ENCODE results near the gene GABBR2.
"Not testable (repeated sequence)": the region's sequence is repeated elsewhere in the genome, so short reads cannot be mapped to it uniquely, and the experiment has no call there.

The GABBR2 gene

DNA sequence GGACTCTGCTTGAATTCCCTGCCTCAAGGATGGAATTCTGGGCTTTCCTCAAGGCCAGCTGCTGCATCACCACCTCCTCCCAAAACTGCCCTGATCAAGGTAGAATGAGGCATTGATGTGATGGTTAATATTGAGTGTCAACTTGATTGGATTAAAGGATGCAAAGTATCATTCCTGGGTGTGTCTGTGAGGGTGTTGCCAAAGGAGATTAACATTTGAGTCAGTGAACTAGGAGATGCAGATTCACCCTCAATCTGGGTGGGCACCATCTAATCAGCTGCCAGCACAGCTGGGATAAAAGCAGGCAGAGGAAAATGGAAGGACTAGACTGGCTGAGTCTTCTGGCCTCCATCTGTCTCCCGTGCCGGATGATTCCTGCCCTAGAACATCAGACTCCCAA, 23.9 kb downstream of the GABBR2 start:
- not testable (repeated sequence) for DNase-seq

DNA sequence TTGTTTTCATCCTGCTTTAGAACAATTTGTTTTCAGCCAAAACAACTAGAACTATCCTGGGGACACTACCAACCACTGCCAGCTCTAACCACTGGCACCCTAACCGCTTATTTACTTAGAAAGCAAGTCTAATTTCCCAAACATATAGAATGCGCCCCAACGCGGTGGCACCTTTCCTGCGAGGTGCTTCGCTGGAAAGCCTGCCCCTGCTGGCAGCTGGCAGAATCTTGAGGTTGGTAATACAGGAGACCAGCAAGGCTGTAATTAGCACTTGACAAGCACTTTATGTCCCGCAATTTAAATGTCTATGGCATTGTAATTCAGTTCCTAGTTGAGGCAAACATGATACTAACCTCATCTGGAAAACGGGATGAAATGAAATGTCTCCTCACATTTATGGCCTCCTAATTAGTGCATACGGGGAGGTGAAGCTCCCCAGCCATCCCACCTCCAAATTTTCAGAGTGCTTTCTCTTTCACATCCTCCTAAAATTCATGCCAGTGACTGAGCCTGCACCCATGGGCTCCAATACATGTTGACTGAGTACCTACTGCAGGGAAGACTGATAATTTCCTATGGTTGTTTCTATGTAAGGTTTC, 30.4 kb downstream of the GABBR2 start:
- peak; percentile 4 for DNase-seq

DNA sequence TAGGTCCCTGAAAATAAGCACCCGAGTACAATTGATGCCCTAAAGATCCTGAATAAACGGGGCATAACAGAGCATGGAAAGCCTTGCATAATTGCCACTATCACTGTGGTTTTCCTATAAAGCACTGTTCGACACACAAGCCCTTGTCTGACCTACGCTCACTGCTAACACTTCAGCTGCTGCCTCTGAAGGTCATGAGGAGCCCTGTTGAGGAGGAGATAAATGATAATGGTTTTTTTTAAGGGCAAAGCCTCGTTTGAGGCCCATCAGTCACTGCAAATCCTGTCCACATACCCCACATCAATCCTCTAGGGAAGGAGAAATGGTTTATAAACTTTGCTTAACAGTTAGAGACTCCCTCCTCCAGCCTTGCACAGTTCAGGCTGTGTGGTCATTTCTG, 35.1 kb downstream of the GABBR2 start:
- DNase-seq = no peak

DNA sequence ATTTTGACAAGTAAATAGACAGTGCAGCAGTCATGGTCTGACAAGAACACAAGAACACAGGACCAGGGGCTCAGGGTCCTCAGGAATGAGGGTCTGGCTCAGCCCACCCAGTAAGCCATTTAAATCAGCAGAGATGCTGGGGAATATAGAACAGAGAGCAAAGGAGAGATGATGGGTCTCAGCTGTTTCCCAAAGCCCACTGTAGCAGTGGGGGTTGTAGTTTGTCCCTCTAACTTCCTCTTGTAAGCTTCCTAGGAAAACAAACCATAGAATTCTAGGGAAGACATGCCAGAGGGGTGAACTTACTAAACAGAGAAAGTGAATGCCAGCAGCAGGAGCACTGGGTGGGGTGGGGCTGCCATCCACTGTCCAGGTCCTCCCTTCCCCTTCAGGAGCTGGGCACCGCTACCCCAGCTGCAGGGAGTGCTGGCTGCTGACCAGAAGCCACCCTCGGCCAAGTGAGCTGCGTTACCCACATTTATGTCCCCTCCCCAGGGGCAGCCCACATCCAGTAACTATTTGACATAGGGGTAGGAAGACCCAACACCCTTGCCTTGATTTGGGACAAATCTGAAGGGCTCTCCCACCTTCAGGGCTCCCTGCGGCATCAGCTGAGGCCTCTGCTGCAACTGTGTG, 41.6 kb downstream of the GABBR2 start:
- no peak for DNase-seq

DNA sequence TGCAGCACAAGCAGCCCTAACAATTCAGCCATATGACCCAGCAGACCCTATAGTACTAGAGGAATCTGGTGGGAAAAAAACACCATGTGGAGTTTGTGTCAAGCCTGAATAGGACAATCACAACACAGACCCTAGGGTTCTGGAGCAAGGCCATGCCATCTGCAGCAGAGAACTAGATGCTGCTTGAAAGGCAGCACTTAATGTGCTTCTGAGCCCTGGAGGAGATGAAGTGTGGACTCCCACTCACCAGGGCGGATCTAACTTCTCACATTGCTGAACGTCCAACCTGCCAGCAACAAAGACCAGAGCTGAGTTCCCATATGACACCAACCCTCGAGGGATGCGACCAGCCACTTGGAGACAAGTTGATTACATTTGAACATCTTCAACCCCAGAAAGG, 43.2 kb downstream of the GABBR2 start:
- DNase-seq = no peak

DNA sequence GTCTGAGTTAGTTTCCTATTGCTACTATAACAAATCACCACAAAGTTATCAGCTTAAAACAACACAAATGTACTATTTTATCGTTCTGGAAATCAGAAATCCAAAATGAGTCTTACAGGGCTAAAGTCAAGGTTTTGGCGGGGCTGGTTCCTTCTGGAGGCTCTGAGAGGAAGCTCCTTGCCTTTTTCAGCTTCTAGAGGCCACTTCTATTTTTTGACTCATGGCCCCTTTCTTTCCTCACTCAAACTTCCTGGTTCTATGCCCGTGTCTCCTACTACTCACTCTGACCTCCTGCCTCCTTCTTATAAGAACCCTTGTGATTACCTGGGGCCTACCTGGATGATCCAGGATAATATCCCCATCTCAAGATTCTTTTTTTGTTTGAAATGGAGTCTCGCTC, 48.2 kb downstream of the GABBR2 start:
- DNase-seq = peak; percentile 28

DNA sequence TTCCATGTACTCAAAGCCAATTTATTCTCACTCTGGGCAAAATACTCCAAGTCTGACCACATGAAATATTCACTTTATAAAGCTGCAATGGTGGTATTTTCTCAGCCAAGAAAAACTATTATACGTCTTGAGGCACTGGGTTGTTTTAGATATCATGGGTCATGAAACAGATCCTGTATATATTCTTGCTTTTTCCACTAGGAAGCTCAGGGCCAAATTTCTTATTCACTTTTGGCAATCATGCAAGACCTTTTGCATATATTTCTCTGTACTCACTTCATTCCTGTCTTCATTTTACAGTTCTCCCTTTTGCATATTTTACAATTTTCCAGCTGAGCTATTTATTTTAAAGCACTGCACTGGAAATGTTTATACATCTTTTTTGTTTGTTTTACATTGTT, 49.8 kb downstream of the GABBR2 start:
- DNase-seq = no peak

DNA sequence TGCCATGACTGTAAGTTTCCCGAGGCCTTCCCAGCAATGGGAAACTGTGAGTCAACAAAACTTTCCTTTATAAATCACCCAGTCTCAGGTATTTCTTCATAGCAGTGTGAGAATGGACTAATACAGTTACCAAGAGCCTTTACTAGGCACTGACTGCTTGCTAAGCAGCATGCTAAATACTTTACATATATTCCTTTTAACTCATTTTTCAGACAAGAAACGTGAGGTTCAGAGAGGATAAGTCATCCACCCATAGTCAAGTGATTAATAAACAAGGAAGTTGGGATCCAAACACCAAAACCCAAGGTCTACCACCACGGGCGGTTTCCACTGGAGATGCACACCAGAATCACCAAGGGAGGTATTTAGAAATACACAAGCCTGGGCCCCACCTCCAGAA, 50.8 kb downstream of the GABBR2 start:
- no peak for DNase-seq

DNA sequence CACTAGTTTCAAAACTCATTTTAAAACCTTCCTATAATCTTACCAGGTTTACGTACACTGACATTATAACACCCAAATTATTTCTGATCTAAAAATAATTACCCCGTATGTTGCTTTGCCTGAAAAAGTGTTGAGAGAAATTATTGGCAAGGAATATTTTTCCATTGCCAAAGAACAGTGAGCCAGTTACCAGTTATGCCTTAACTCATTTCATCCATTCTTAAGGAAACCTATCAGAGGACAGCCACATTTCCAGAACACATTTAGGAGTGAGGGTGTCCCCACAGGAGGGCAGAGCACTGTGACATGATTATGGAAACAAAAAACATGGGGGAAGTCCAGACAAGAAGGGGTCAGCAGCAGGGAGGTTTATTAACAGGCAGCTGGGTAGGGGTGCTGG, 52.2 kb downstream of the GABBR2 start:
- no peak for DNase-seq

DNA sequence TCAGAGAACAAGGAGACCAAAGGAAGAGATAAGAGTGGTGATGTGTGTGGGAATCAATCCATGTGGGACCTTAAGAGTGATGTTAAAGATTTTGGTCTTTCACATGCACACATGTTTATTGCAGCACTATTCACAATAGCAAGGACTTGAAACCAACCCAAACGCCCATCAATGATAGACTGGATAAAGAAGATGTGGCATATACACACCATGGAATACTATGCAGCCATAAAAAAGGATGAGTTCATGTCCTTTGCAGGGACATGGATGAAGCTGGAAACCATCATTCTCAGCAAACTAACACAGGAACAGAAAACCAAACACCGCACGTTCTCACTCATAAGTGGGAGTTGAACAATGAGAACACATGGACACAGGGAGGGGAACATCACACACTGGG, 53.3 kb downstream of the GABBR2 start:
- not testable (repeated sequence) for DNase-seq

DNA sequence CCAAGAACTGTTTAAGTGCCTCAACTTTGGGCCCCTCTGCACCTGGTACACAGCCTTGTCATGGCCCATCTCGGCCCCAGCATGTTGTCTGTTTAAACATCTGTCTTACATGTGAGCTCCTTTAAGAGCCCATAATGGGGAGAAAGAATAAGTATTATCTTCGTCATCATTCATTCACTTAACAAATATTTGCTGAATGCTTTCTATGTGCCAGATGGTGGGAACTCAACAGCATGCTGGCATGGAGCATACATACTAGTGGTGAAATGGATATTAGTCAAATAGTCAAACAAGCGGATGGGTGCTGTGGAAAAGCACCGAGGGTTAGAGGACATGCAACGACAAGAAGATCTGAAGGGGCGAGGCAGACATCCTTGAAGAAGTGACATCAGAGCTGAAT, 54.5 kb downstream of the GABBR2 start:
- no peak for DNase-seq

DNA sequence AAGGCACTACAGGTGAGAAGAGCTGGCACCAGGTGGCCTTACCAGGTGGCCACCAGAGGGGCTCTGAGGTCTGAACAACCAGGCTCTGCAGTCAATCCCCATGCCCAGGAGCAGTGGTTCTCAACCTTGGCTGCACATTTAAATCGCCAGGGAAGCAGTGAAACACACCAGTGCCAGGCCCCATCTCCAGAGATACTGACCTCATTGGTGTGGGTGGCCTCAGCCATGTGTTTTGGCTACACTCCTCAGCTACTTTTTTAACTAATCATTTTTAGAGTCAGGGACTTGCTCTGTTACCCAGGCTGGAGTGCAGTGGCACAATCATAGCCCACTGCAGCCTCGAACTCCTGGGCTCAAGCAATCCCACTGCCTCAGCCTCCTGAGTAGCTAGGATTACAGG, 56.0 kb downstream of the GABBR2 start:
- DNase-seq = no peak

DNA sequence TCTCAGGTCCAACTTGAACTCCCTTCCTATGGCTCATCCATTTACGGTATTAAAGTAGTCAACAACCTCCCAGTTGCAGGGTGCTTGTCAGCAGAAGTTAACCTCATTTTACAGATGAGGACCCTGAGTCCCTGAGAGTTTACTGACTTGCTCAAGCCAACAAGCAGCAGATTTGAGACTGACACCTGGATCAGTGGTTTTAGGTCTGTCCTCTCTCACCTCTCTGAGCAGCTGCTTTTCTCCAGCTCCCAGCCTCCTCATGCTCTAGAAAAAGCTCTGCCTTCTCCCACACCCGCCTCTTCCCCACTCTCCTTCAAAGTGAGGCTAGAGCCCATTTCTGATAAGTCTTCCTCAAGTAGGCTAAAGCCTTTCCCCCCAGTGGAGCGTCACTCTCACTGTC, 56.4 kb downstream of the GABBR2 start:
- DNase-seq = no peak

DNA sequence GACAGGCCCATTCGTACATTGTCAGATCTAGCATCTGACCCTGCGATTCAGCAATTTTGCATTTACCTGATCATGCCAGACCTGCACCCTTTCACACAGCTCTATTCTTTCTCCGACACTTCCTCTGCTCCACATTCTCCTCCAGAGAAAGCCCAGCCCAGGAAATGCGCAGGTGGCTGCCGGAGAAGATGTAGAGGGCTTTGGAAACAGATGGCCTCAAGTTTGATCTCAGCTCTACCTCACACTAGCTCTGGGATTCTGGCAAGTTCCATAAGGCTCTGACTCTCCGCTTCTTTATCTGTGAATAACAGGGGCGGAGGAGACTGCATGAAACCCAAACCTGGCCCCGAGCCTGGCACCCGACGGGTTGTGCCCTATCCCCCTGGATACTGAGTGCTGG, 61.5 kb downstream of the GABBR2 start:
- no peak for DNase-seq

DNA sequence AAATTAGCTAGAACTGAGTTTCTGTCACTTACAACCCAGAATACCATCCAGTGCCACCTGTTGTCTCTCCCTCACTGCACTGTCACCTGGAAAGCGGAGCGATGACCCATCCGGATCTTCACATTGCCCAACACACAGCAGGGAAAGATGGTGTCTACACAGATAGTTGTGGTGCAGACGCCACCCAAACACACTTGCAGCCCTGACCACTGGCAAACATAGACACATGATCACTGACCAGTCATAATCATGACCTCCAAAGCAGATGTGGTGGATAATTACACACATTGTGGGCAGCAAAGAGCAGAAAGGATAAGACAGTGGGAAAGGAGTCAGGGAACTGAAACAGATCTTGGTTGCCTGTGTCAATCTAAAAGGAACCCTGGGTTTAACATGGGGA, 64.7 kb downstream of the GABBR2 start:
- DNase-seq = no peak

DNA sequence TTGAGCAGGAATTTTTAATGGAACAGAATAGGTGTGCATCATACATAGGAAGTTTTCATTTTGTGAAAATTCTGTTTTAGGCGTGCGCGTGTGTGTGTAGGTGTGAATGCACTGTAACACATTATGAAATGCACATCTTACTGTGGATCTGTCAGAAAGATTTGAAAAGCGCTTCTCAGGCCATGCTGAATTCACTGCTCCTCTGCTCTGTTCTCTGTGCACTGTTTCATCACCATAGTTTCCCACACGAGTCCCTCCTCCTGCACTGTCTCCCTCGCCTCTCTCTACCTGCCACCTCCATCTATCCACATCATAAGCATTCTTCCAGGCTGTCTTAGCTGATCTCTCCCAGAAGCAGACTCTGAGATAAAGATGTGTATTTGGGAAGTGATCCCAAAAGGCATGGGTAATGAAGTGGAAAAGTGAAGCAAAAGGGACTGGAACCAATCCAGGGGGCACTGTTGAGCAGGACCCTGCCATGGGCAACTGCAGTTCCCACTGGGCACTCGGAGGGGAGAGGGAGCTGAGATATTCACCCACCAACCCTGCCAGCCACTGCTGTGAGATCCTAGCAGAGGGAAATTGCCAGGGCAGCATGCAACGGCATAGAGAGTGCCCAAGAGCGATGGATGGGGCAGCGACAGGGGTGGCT, 65.9 kb downstream of the GABBR2 start:
- DNase-seq = no peak

DNA sequence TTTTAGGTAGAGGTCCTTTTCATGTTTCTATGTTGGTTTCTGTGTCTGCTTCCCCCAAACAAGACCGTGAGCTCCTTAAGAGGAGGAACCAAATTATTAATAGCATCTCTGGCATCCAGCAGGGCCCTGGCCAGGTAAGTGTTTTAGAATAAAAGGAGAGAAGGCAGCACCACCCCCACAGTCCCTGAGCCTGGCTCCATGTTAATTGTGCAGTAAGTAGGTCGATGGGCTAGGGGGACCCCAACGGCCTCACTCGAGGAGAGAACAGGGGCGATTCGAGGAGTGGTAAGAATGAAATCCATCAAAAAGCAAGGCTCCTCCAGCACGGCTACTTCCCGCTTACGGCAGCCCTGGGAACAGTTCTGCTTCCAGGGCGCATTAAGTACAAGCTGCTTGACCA, 67.0 kb downstream of the GABBR2 start:
- no peak for DNase-seq

DNA sequence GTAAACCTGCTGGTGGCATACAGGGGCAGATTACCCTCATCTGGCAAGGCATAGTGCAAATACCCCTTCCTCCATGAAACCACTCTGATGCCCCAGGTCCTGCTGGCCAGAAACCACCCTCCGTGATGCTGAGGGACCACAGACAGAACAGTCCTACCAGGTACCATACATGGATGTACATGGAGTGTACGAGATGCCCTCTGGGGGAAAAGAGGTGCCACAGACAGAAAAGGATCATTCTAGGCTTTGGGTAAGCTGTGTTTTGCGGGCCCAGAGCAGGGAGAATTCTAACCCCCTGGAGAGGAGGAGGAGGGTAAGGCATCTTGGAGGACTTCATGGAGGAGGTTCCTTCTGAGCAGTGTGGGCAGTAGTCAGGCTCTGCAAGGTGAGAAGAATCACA, 68.3 kb downstream of the GABBR2 start:
- no peak for DNase-seq

DNA sequence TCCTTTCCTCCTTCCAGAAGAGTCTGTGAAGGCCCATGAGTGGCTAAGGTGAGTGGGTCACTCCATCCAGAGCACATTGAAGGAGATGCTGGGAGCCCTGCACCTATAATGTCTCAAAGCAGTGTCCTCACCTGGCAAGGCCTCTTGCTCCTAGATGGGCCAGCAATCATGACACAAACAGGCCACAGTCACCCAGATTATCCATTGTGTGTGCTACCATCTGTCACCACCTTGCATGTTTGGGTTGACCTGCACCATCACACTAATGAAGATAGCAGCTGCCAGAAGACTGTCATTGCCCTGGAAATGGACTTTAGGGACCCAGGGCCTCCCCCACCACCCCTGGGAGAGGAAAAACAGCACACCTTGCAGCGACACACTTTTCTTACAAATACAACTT, 69.6 kb downstream of the GABBR2 start:
- no peak for DNase-seq

DNA sequence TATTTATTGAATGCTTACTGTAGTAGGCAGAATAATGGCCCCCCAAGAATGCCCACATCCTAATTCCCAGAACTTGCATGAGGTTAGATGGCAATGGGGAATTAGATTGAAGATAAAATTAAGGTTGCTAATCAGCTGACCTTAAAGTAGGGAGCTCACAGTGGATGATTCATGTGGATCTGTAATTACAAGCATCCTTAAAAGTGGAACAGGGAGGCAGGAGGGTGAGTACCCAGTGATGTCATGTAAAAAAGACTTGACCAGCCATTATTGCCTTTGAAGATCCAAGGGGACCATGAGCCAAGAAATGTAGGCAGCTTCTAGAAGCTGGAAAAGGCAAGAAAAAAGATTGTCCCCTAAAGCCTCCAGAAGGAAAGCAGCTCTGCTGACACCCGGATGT, 71.4 kb downstream of the GABBR2 start:
- DNase-seq = no peak

DNA sequence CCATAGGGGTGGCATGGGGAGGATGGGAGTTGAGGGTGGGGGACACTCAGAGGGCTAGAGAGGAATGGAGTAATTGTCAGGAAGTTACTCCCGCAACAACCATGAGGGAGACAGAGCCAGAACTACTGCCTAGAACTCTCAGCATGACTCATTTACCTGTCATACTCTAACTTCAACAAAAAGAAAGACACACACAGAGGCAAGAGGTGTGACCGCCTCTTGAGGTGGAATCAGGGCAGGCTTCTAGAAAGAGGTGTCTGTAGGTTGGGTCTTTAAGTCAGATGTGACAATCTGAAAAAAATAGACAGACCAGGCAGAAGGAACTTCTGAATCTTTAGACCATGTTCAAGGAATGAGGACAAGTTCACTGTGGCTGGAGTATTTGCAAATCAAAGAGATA, 73.4 kb downstream of the GABBR2 start:
- no peak for DNase-seq

DNA sequence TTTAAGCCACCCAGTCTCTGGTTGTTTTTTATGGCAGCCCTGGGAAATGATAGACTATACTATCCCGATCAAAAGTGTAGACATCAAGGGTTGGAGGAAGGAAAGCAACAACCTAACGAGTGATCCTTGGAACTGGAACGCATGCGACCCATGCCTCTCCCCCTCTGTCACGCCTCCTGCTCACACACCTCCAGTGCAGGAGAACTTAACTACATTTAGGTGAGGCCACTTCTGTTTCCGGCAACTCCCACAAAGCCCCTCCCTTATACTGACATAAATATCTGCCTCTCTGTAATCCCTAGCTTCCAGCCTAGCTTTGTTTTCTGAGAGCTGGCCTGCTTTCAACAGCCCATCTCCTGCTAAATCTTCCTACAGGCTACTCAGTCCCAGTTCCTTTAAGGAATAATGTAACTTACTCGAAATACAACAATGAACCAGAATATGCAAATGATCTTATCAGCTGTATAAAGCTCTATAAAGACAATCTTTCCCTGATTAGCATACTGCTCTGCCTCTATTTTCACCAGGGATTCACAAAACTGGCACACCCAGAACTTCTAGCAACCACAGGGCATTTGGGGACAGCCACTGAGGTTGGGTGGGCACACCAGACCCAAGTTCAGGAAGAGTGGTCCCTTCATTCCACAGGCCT, 73.9 kb downstream of the GABBR2 start:
- no peak for DNase-seq

DNA sequence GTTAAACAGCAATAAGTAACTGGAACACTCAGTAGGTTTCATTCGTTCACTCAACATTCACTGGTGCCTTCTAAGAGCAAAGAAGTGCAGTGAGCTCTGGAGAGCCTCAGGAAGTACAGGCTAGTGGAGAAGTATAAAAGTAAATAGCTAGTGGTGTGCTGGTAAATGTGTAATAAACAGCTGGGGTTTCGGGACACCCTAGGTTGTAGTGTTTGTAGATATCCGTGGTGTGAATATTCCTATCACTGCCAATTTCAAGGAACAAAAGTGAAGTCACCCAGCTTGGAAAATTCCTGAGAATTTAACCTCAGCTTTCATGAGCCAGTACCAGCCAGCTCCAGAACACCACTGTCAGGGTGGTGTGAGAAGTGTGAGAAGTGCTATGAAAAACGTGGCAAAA, 75.9 kb downstream of the GABBR2 start:
- no peak for DNase-seq

DNA sequence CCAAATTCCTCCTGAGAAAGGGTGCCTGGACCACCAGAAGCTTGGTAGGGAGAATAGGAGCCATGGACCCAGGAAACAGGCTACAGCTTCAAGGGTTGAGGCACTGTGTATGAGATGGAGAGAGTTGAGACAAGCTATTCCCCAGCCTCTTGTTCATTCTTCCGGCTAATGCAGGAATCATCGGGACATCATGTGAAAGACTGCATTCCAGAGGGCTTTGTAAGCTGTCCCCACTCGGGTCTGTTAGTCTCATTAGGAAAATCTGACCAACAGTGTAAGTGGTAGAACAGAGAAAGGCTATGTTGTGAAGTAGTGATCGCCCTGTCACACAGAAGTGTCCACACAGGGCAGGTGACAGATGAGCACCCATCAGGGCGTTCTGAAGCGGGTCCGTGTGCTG, 81.4 kb downstream of the GABBR2 start:
- no peak for DNase-seq
